ENCODE data around the gene FALEC. TPM values are rescaled to one million over a fixed set of nuclear protein-coding genes. Genes with fewer than 3 reads are reported as not detected.

Gene FALEC
- total RNA-seq, 1 experiment from 2014 or later = 1.0 TPM

DNA sequence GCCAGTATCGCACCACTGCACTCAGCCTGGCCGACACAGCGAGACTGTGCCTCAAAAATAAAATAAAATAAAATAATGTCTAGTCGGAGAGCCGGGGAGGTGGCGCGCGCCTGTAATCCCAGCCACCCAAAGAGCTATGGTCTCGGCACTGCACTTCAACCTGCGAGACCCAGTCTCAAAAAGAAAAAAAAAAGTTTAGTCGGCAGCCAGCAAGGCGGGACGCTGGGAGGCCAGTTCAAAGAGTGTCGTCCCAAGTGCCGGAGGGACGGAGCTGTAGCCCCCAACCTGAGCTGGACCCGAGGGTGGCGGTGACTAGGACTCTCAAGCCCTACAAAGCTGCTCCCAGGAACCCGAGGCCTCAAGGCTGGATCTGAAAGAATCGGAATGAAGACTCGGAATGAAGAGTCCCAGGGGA lies 632 bp upstream of the FALEC start:
- intact Hi-C loops (cut with micrococcal nuclease; ENCODE audit: unreplicated experiment) = no loop called here
- Histone ChIP-seq H3K27me3 (ENCODE audit: control insufficient read depth, insufficient read depth, low read length) (no peaks in the 10 kb centered on the region), H3K4me1 (ENCODE audit: control insufficient read depth, insufficient read depth, low read length) (no peaks in the 10 kb centered on the region), H3K4me3 (ENCODE audit: low read depth in 2 of 2, low read length in 2 of 2) (peak overlapping the region; percentile 66 to 74), H3K9me3 (ENCODE audit: control insufficient read depth, insufficient read depth, low read depth, low read length) (no peaks in the 10 kb centered on the region), H3K27ac (ENCODE audit: low read length) (peak overlapping the region; percentile 76), H3K36me3 (ENCODE audit: control insufficient read depth, insufficient read depth, low read length) (no peaks in the 10 kb centered on the region)
- BruUV-seq (replicated peaks) = no TSS peak
- peak; percentile 31 for ATAC-seq
- DNase-seq (ENCODE audit: low read depth, low spot score) = no peak
- in situ Hi-C loops (cut with HindIII; ENCODE audit: low pct_unique_long_range_greater_than_20kb, low sequenced_read_pairs) = no loop called here
- ChIA-PET CTCF (interaction anchor here (0.5 to 1.1 kb wide), 4 partner anchors 18 to 333 kb away, joined by 3 to 4 read pairs (median 4); no protein-coding TSS in a partner anchor), POLR2A (no interaction called here)
- TF ChIP-seq SIN3A (IDR thresholded peaks at IDR 0.05; ENCODE audit: borderline replicate concordance, insufficient read depth, low read depth, low read length) (no peak), TCF7L2 (IDR thresholded peaks at IDR 0.05; ENCODE audit: low read depth, low read length) (no peak), POLR2AphosphoS5 (IDR thresholded peaks at IDR 0.05; ENCODE audit: low read depth, low read length) (no peak)
- TF ChIP-seq, protein P1, sequence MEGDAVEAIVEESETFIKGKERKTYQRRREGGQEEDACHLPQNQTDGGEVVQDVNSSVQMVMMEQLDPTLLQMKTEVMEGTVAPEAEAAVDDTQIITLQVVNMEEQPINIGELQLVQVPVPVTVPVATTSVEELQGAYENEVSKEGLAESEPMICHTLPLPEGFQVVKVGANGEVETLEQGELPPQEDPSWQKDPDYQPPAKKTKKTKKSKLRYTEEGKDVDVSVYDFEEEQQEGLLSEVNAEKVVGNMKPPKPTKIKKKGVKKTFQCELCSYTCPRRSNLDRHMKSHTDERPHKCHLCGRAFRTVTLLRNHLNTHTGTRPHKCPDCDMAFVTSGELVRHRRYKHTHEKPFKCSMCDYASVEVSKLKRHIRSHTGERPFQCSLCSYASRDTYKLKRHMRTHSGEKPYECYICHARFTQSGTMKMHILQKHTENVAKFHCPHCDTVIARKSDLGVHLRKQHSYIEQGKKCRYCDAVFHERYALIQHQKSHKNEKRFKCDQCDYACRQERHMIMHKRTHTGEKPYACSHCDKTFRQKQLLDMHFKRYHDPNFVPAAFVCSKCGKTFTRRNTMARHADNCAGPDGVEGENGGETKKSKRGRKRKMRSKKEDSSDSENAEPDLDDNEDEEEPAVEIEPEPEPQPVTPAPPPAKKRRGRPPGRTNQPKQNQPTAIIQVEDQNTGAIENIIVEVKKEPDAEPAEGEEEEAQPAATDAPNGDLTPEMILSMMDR (IDR thresholded peaks at IDR 0.05) = no peak
- TF ChIP-seq, protein P2, sequence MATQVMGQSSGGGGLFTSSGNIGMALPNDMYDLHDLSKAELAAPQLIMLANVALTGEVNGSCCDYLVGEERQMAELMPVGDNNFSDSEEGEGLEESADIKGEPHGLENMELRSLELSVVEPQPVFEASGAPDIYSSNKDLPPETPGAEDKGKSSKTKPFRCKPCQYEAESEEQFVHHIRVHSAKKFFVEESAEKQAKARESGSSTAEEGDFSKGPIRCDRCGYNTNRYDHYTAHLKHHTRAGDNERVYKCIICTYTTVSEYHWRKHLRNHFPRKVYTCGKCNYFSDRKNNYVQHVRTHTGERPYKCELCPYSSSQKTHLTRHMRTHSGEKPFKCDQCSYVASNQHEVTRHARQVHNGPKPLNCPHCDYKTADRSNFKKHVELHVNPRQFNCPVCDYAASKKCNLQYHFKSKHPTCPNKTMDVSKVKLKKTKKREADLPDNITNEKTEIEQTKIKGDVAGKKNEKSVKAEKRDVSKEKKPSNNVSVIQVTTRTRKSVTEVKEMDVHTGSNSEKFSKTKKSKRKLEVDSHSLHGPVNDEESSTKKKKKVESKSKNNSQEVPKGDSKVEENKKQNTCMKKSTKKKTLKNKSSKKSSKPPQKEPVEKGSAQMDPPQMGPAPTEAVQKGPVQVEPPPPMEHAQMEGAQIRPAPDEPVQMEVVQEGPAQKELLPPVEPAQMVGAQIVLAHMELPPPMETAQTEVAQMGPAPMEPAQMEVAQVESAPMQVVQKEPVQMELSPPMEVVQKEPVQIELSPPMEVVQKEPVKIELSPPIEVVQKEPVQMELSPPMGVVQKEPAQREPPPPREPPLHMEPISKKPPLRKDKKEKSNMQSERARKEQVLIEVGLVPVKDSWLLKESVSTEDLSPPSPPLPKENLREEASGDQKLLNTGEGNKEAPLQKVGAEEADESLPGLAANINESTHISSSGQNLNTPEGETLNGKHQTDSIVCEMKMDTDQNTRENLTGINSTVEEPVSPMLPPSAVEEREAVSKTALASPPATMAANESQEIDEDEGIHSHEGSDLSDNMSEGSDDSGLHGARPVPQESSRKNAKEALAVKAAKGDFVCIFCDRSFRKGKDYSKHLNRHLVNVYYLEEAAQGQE (IDR thresholded peaks at IDR 0.05; ENCODE audit: insufficient read depth in 1 of 2, low read depth in 2 of 2, low read length in 1 of 2) = no peak

DNA sequence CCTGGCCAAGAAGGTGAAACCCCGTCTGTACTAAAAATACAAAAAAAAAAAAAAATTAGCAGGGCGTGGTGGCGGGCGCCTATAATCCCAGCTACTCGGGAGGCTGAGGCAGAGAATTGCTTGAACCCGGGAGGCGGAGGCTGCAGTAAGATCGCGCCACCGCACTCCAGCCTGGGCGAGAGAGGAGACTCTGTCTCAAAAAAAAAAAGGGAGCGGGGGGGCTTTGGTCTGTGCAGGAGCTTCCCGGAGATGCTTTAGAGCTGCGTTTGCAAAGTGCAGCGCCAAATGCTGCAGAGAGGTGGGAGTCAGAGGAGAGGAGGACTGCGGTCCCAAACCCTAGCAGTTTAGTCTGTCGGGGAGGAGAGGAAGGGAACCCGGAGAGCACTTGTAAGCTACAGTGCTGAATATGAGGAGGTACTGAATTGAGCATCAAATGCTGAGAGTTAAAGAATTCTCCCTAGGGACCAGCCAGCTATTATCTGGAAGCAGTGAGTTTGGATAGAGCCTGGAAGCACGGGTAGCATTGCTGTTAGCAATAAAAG lies 569 bp downstream of the FALEC start:
- CTCF ChIA-PET = interaction anchor here (0.5 to 1.3 kb wide), 7 partner anchors 11 to 738 kb away, joined by 4 to 6 read pairs (median 4); partner anchors contain the start of gene PSMD4
- Histone ChIP-seq H3K4me1 (ENCODE audit: control insufficient read depth, insufficient read depth, low read length) (no peaks in the 10 kb centered on the region), H3K36me3 (ENCODE audit: control insufficient read depth, insufficient read depth, low read length) (no peaks in the 10 kb centered on the region), H3K27ac (ENCODE audit: low read length) (peak overlapping the region; percentile 63), H3K27me3 (ENCODE audit: control insufficient read depth, insufficient read depth, low read length) (no peaks in the 10 kb centered on the region), H3K4me3 (ENCODE audit: low read depth in 2 of 2, low read length in 2 of 2) (peak overlapping the region; percentile 66 to 74), H3K9me3 (ENCODE audit: control insufficient read depth, insufficient read depth, low read depth, low read length) (no peaks in the 10 kb centered on the region)
- intact Hi-C loops (cut with micrococcal nuclease; ENCODE audit: unreplicated experiment) (no loop called here), in situ Hi-C loops (cut with HindIII; ENCODE audit: low pct_unique_long_range_greater_than_20kb, low sequenced_read_pairs) (no loop called here)
- DNase-seq (ENCODE audit: low read depth, low spot score) (no peak), ATAC-seq (peak; percentile 33; the same call in 1 of the 2 replicates)
- POLR2A ChIA-PET = interaction anchor here (0.5 to 0.7 kb wide), 3 partner anchors 19 to 268 kb away, joined by 3 to 10 read pairs (median 6); partner anchors contain the start of gene RPRD2
- TF ChIP-seq TCF7L2 (IDR thresholded peaks at IDR 0.05; ENCODE audit: low read depth, low read length) (no peak), SIN3A (IDR thresholded peaks at IDR 0.05; ENCODE audit: borderline replicate concordance, insufficient read depth, low read depth, low read length) (0 out of 2 replicates have a peak, but pooled peaks have one; percentile 47), POLR2AphosphoS5 (IDR thresholded peaks at IDR 0.05; ENCODE audit: low read depth, low read length) (no peak)
- BruUV-seq (replicated peaks) = no TSS peak

- BruUV-seq (replicated peaks) = TSS peak; percentile 73
These were observed 1.1 kb downstream of the FALEC start for GRCh38 chr1:150516616-150517015.

More at GRCh38 chr1:150516616-150517015, 1.1 kb downstream of the FALEC start:
- Histone ChIP-seq H3K27ac (ENCODE audit: low read length) (no peak overlapping the region; the same call in 1 of the 2 replicates), H3K4me1 (ENCODE audit: control insufficient read depth, insufficient read depth, low read length) (no peaks in the 10 kb centered on the region), H3K4me3 (ENCODE audit: low read depth in 2 of 2, low read length in 2 of 2) (peak overlapping the region; percentile 66 to 74), H3K9me3 (ENCODE audit: control insufficient read depth, insufficient read depth, low read depth, low read length) (no peaks in the 10 kb centered on the region), H3K27me3 (ENCODE audit: control insufficient read depth, insufficient read depth, low read length) (no peaks in the 10 kb centered on the region), H3K36me3 (ENCODE audit: control insufficient read depth, insufficient read depth, low read length) (no peaks in the 10 kb centered on the region)
- ChIA-PET CTCF (interaction anchor here (1.3 kb wide), 1 partner anchor 11 kb away, joined by 4 read pairs; no protein-coding TSS in a partner anchor), POLR2A (no interaction called here)
- intact Hi-C loops (cut with micrococcal nuclease; ENCODE audit: unreplicated experiment) (no loop called here), in situ Hi-C loops (cut with HindIII; ENCODE audit: low pct_unique_long_range_greater_than_20kb, low sequenced_read_pairs) (no loop called here)
- DNase-seq (ENCODE audit: low read depth, low spot score) = no peak
- no peak for ATAC-seq
- TF ChIP-seq POLR2AphosphoS5 (IDR thresholded peaks at IDR 0.05; ENCODE audit: low read depth, low read length) (no peak), SIN3A (IDR thresholded peaks at IDR 0.05; ENCODE audit: borderline replicate concordance, insufficient read depth, low read depth, low read length) (no peak), TCF7L2 (IDR thresholded peaks at IDR 0.05; ENCODE audit: low read depth, low read length) (no peak)
- TF ChIP-seq, protein P2 (IDR thresholded peaks at IDR 0.05; ENCODE audit: insufficient read depth in 1 of 2, low read depth in 2 of 2, low read length in 1 of 2) = no peak
- TF ChIP-seq, protein P1 (IDR thresholded peaks at IDR 0.05) = no peak
